GM12864 (cell line): ENCODE results near the gene CCDC71L.

Source experiments
- DNase-seq: peaks from one replicate; pipeline ENCODE4 v3.0.0-alpha.2; 2011; ENCODE audit warnings: low read depth
- H3K4me3 ChIP-seq: 2 replicates; pipeline ENCODE4 v1.5.1; 2011; ENCODE audit warnings: mild to moderate bottlenecking, low read depth, low read length, control low read depth
- TF ChIP-seq, protein P1 (sequence below): IDR thresholded peaks from 2 replicates; pipeline ENCODE4 v1.5.1; 2011; ENCODE audit warnings: low read depth, mild to moderate bottlenecking, moderate library complexity, low read length, control low read depth, inconsistent platforms; ENCODE audit errors: missing control alignments

Gene CCDC71L

DNA sequence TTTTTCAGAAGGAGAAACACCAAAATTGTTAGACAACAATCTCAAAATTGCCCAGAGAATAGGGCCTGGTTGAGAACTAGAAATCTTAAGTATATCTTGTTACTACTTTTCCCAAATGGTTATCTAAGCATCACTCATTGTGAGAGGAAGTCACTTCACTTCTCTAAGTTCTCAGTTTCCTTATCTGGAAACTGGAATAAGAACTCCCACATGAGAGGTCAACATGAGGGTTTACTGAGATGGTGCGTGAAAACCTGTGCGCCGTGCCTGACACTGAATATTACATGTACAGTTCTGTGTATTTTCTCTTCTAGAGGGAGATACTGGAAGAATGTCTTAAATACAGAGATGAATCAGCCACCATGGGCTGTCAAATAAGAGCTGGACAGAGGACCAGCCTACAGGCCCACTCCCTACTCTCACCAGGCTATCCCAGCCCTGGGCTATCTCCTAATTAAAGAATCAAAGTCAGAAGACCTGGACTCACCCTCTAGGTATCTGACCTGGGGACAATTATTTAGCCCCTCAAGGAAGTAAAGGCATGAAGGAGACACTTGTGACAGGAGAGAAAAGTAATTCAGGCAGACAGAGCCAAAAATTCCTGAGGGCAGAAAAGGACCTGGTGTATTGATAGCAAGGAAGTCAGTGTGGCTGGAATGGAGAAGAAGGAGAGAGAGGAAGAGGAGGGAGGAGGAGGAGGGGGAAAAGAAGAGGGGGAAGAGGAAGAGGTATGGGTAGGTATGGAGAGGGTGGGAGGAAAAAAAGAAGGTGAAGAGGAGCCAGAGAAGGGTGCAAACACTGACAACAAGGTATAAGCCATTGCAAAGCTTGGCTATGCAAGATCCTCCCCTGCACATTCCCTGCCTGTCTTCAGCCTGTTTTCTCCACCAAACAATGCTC lies 44.9 kb downstream of the CCDC71L start:
- H3K4me3 ChIP-seq: no peak overlapping the region
- TF ChIP-seq, protein P1, sequence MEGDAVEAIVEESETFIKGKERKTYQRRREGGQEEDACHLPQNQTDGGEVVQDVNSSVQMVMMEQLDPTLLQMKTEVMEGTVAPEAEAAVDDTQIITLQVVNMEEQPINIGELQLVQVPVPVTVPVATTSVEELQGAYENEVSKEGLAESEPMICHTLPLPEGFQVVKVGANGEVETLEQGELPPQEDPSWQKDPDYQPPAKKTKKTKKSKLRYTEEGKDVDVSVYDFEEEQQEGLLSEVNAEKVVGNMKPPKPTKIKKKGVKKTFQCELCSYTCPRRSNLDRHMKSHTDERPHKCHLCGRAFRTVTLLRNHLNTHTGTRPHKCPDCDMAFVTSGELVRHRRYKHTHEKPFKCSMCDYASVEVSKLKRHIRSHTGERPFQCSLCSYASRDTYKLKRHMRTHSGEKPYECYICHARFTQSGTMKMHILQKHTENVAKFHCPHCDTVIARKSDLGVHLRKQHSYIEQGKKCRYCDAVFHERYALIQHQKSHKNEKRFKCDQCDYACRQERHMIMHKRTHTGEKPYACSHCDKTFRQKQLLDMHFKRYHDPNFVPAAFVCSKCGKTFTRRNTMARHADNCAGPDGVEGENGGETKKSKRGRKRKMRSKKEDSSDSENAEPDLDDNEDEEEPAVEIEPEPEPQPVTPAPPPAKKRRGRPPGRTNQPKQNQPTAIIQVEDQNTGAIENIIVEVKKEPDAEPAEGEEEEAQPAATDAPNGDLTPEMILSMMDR: no peak
- no peak for DNase-seq

DNA sequence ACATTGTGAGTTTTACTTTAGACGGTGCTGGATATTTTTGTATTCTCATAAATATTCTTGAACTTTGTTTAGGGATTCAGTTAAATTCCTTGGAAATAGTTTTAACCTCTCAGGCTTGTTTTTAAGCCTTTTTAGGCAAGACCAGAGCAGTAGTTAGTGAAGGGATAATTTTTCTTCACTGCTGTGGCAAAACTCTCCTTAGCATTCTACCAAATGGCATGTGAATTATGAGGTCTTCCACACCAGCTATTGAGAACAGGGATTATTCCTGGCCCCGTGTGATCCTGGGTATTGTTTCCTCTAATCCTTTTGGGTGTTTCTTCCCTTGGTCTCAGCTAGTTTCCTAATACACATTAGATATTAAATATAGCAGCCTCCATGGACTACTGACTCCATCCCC lies 46.2 kb downstream of the CCDC71L start:
- TF ChIP-seq, protein P1: no peak
- no peak overlapping the region for H3K4me3 ChIP-seq
- DNase-seq: no peak

DNA sequence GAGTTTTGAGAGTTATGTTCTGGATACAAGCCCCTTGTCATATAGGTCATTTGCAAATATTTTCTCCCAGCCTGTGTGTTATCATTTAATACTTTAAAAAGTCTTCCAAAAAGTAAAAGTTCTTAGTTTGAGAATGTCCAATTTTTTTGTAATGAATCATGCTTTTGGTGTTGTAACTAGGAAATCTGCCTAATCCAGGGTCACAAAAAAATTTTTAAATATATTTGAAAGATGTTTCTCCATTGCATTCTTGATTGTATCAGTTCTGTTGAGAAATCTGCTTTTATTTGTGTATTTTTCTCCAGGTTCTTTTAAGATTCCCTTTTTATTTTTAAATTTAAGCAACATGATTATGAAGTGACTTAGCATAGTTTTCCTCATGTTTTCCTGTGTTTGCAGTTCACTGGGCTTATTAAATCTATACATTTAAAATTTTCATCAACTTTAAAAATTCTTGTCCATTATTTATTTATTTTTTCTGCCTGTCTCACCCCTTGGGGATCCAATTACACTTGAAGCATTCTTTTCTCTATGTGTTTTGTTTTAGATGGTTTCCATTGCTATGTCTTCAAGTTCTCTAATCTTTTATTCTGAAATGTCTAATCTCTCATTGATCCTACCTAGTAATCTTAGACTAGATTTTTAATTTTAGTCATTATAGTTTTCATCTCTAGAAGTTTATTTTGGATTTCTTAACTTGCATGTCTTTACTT lies 47.0 kb downstream of the CCDC71L start:
- TF ChIP-seq, protein P1: no peak
- DNase-seq: no peak
- no peak overlapping the region for H3K4me3 ChIP-seq

DNA sequence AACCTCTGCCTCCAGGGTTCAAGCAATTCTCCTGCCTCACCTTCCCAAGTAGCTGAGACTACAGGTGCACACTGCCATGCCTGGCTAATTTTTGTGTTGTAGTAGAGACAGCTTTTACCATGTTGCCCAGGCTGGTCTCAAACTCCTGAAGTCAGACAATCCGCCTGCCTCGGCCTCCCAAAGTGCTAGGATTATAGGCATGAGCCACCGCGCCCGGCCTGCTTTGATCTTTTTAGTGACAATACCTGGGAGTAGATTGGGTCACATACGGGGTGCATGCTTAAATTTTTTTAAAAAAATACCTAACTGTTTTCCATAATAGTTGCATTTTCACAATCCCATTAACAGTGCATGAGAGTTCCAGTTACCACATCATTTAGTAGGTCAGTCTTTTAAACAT lies 47.7 kb downstream of the CCDC71L start:
- H3K4me3 ChIP-seq: no peak overlapping the region
- DNase-seq: no peak
- TF ChIP-seq, protein P1: no peak

DNA sequence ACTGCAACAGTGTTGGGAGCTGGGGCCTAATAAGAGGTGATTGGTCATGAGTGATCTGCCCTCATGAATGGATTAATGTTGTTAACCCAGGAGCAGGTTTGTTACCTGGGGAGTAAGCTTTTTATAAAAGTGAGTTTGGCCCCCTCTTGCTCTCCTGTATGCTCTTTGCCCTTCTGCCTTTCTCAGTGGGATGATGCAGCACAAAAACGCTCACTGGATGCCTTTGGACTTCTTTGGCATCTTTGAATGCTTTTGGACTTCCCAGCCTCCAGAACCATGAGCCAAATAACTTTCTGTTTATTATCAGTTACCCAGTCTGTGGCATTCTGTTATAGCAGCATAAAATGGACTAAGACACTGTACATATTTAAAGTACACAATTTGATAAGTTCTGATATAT lies 48.5 kb downstream of the CCDC71L start:
- no peak overlapping the region for H3K4me3 ChIP-seq
- TF ChIP-seq, protein P1: no peak
- DNase-seq: no peak

DNA sequence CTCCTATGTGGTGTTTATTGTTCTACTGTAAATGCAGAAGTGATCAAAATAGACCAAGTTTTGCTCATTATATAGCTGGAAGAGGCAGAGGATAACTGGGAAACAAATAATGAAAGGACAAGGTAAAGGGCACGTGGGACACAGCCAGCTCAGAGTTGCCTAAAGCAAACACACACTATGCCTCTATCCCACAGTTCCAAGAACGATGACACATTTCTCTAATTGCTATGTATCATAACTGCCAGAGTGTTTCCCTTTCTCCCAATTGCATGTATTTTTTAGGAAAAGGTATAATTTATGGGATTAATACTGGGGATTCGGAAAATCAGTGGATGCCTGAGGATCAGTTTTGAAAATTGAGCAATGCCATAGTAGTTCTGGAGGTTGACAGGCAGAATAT lies 49.0 kb downstream of the CCDC71L start:
- TF ChIP-seq, protein P1: no peak
- no peak for DNase-seq
- no peak overlapping the region for H3K4me3 ChIP-seq
